ENCODE results near the gene IL5RA.

Gene IL5RA

GRCh38 chr3:3059645-3060044 is 50.5 kb downstream of the IL5RA start:
- DNase-seq = no peak

- DNase-seq = no peak
Observed at GRCh38 chr3:3053974-3054373, 56.2 kb downstream of the IL5RA start.

GRCh38 chr3:3038201-3038991 is 71.8 kb downstream of the IL5RA start:
- no peak for DNase-seq

- DNase-seq = no peak
Observed at GRCh38 chr3:3037156-3037555, 73.0 kb downstream of the IL5RA start.

GRCh38 chr3:3031326-3031725 is 78.8 kb downstream of the IL5RA start:
- DNase-seq = no peak

GRCh38 chr3:3027976-3028567 is 82.1 kb downstream of the IL5RA start:
- DNase-seq = no peak

GRCh38 chr3:3023111-3023745 is 86.9 kb downstream of the IL5RA start:
- no peak for DNase-seq

GRCh38 chr3:3020209-3020608 is 90.0 kb downstream of the IL5RA start:
- no peak for DNase-seq

Measured in activated naive CD4-positive, alpha-beta T cell (primary cell).